H1 (cell line): ENCODE measurements around the gene SNRPA1. TPM values are rescaled to one million over a fixed set of nuclear protein-coding genes. Genes with fewer than 3 reads are reported as not detected.

Source experiments
- BCL11A ChIP-seq, 2 experiments: IDR thresholded peaks; one replicate each; pipeline ENCODE4 v1.6.1; 2011; ENCODE audit warnings: low read depth in 2 of 2, low read length in 2 of 2, mild to moderate bottlenecking in 2 of 2
- BRCA1 ChIP-seq: IDR thresholded peaks from 2 replicates; pipeline ENCODE4 v1.6.1; 2012; ENCODE audit warnings: low read depth, low read length, improper control_type of control experiment
- FOSL1 ChIP-seq: IDR thresholded peaks from 2 replicates; pipeline ENCODE4 v1.6.1; 2011; ENCODE audit warnings: mild to moderate bottlenecking, low read depth, low read length, moderate library complexity; ENCODE audit not compliant: insufficient read depth
- GTF2F1 ChIP-seq: IDR thresholded peaks from 2 replicates; pipeline ENCODE4 v1.6.1; 2012; ENCODE audit warnings: low read depth, low read length, improper control_type of control experiment, borderline replicate concordance
- PHF8 ChIP-seq: fragments of 200-600 bp; sonication (generic); conservative IDR thresholded peaks from 2 replicates; pipeline ENCODE4 v1.7.1; 2012; ENCODE audit warnings: low read depth, mild to moderate bottlenecking, inconsistent platforms, low read length, moderate library complexity
- RXRA ChIP-seq: IDR thresholded peaks from 2 replicates; pipeline ENCODE4 v1.6.1; 2011; ENCODE audit warnings: low read depth, mild to moderate bottlenecking, low read length, moderate library complexity; ENCODE audit not compliant: insufficient read depth
- SP1 ChIP-seq: IDR thresholded peaks from 2 replicates; pipeline ENCODE4 v1.6.1; 2011; ENCODE audit warnings: low read depth, low read length
- SP4 ChIP-seq: IDR thresholded peaks from 2 replicates; pipeline ENCODE4 v1.6.1; 2012; ENCODE audit warnings: low read length, inconsistent platforms
- ZNF274 ChIP-seq: IDR thresholded peaks from 2 replicates; pipeline ENCODE4 v1.7.0; 2012; ENCODE audit warnings: low read length, borderline replicate concordance; ENCODE audit errors: extremely low read depth
- polyA plus RNA-seq, 7 experiments: library from polyadenylated mRNA; depleted of rRNA in 3 of 7; stranded (reverse) in 5 of 7; unstranded in 2 of 7; fragments of >200 nt in 5 of 7; fragments of 200-250 nt in 2 of 7; gene quantifications; 1 replicate in 5 of 7; 2 replicates in 1 of 7; 4 replicates in 1 of 7; pipeline versions ENCODE4 v1.2.1 to v1.2.3, GENCODE V29; 2011 to 2013; ENCODE audit warnings: missing spikeins in 2 of 7, mixed read lengths in 2 of 7
- total RNA-seq: library from RNA; stranded (reverse); fragmentation: NEBNext Ultra II Directional; extraction: Animal tissue kit (Norgen Biotek cat#: 25700); gene quantifications from 2 replicates; pipeline ENCODE4 v1.2.1, GENCODE V29; 2021
- TF ChIP-seq, protein P1 (sequence below): fragments of 300-600 bp; sonication (generic); IDR thresholded peaks from 2 replicates; pipeline ENCODE4 v1.7.1; 2012; ENCODE audit warnings: low read length, moderate library complexity, mild to moderate bottlenecking, inconsistent platforms; ENCODE audit not compliant: insufficient replicate concordance

Gene SNRPA1
- total and polyA plus RNA-seq, 2 of the 8 experiments (the other 6 are each of a cell fraction or from before 2014, with no cell fraction given): 140 to 221 TPM

DNA sequence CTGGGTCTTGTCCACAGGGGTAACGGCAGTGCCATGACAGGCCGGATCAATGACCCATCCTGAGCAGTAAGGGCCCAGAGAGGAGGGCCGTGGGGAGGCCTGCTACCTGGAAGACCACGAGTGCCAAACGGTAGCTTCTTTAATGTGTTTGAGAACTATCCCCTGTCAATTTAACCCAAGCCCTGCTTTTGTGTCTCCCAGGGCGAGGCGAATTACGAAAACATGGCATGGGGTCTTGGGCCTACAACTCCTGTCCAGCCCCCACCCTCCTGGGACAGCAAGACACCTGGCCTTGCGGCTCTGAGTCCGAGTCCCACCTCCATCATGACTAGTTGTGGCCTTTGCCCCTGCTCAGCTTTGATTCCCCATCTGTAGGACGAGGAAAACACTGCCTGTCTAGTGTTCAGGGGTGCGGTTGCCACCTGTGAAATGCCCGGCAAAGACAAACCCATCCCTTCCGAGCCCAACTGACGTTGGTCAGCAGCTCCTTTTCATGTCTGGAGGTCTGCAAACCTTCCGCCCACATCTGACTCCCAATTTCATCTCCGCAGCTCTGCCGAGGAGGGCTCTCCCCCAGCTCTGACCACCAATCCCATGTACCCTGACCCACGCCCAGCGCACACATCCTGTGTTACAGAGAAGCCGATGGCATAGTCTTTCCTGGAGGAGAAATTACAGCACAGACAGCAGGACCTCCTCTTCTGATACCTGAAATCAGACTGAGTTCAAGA is 28.9 kb upstream of the SNRPA1 start (continued):
- TF ChIP-seq, protein P1, sequence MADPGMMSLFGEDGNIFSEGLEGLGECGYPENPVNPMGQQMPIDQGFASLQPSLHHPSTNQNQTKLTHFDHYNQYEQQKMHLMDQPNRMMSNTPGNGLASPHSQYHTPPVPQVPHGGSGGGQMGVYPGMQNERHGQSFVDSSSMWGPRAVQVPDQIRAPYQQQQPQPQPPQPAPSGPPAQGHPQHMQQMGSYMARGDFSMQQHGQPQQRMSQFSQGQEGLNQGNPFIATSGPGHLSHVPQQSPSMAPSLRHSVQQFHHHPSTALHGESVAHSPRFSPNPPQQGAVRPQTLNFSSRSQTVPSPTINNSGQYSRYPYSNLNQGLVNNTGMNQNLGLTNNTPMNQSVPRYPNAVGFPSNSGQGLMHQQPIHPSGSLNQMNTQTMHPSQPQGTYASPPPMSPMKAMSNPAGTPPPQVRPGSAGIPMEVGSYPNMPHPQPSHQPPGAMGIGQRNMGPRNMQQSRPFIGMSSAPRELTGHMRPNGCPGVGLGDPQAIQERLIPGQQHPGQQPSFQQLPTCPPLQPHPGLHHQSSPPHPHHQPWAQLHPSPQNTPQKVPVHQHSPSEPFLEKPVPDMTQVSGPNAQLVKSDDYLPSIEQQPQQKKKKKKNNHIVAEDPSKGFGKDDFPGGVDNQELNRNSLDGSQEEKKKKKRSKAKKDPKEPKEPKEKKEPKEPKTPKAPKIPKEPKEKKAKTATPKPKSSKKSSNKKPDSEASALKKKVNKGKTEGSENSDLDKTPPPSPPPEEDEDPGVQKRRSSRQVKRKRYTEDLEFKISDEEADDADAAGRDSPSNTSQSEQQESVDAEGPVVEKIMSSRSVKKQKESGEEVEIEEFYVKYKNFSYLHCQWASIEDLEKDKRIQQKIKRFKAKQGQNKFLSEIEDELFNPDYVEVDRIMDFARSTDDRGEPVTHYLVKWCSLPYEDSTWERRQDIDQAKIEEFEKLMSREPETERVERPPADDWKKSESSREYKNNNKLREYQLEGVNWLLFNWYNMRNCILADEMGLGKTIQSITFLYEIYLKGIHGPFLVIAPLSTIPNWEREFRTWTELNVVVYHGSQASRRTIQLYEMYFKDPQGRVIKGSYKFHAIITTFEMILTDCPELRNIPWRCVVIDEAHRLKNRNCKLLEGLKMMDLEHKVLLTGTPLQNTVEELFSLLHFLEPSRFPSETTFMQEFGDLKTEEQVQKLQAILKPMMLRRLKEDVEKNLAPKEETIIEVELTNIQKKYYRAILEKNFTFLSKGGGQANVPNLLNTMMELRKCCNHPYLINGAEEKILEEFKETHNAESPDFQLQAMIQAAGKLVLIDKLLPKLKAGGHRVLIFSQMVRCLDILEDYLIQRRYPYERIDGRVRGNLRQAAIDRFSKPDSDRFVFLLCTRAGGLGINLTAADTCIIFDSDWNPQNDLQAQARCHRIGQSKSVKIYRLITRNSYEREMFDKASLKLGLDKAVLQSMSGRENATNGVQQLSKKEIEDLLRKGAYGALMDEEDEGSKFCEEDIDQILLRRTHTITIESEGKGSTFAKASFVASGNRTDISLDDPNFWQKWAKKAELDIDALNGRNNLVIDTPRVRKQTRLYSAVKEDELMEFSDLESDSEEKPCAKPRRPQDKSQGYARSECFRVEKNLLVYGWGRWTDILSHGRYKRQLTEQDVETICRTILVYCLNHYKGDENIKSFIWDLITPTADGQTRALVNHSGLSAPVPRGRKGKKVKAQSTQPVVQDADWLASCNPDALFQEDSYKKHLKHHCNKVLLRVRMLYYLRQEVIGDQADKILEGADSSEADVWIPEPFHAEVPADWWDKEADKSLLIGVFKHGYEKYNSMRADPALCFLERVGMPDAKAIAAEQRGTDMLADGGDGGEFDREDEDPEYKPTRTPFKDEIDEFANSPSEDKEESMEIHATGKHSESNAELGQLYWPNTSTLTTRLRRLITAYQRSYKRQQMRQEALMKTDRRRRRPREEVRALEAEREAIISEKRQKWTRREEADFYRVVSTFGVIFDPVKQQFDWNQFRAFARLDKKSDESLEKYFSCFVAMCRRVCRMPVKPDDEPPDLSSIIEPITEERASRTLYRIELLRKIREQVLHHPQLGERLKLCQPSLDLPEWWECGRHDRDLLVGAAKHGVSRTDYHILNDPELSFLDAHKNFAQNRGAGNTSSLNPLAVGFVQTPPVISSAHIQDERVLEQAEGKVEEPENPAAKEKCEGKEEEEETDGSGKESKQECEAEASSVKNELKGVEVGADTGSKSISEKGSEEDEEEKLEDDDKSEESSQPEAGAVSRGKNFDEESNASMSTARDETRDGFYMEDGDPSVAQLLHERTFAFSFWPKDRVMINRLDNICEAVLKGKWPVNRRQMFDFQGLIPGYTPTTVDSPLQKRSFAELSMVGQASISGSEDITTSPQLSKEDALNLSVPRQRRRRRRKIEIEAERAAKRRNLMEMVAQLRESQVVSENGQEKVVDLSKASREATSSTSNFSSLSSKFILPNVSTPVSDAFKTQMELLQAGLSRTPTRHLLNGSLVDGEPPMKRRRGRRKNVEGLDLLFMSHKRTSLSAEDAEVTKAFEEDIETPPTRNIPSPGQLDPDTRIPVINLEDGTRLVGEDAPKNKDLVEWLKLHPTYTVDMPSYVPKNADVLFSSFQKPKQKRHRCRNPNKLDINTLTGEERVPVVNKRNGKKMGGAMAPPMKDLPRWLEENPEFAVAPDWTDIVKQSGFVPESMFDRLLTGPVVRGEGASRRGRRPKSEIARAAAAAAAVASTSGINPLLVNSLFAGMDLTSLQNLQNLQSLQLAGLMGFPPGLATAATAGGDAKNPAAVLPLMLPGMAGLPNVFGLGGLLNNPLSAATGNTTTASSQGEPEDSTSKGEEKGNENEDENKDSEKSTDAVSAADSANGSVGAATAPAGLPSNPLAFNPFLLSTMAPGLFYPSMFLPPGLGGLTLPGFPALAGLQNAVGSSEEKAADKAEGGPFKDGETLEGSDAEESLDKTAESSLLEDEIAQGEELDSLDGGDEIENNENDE: no peak
- TF ChIP-seq ZNF274 (no peak), FOSL1 (no peak), SP1 (no peak), PHF8 (no peak), BRCA1 (no peak), SP4 (no peak), GTF2F1 (no peak), RXRA (no peak), BCL11A (IDR thresholded peaks at IDR 0.05; ENCODE audit: low read depth in 2 of 2, low read length in 2 of 2) (no peak)
